HepG2 (cell line): Measurements from ENCODE around the gene BID. TPM values are rescaled to one million over a fixed set of nuclear protein-coding genes. Genes with fewer than 3 reads are reported as not detected.
"Not testable (repeated sequence)": the region's sequence is repeated elsewhere in the genome, so short reads cannot be mapped to it uniquely, and the experiment has no call there.

ENCODE experiments used
- ATAC-seq: fragments of 200-7000 bp; cut with Tn5 transposase; 3 replicates; pipeline ENCODE4 v1.9.1; 2020; ENCODE audit warnings: mild to moderate bottlenecking, moderate library complexity
- BruUV-seq: library from RNA; stranded (reverse); fragments of 400-500 nt; replicated peaks from 2 replicates; lab custom pipeline; 2021; lab: Mats Ljungman, UMichigan
- CTCF ChIA-PET: fragments of 300-600 bp; formaldehyde crosslinking; extraction: SDS; loops from one replicate; lab custom pipeline; 2021; ENCODE audit warnings: low total read pairs, inconsistent platforms, low intra/inter-chr PET ratio; lab: Yijun Ruan, JAX
- POLR2A ChIA-PET: fragments of 350-600 bp; sonication (Branson Sonifier 250); formaldehyde crosslinking; loops from one replicate; lab custom pipeline; 2020; ENCODE audit warnings: antibody characterized with exemption, inconsistent platforms; lab: Yijun Ruan, JAX
- DNase-seq: peaks from one replicate; pipeline ENCODE4 v3.0.0-alpha.2; 2015; ENCODE audit warnings: low spot score
- FAIRE-seq: peaks from 3 replicates; lab custom pipeline; 2011; peaks lifted over from hg19 to GRCh38; lab: Jason Lieb, UNC
- H2AFZ ChIP-seq: one replicate; pipeline ENCODE4 v1.6.1; 2011; ENCODE audit warnings: low read length, inconsistent platforms
- H3K27ac ChIP-seq: fragments of 300-600 bp; 3 replicates; pipeline ENCODE4 v1.8.0; 2011; ENCODE audit warnings: mixed run types, mild to moderate bottlenecking, mixed read lengths, low read length, inconsistent platforms; ENCODE audit not compliant: insufficient read depth; ENCODE audit errors: extremely low read length
- H3K27me3 ChIP-seq, 2 experiments: fragments of 200-600 bp in 1 of 2; 2 replicates in 1 of 2; 3 replicates in 1 of 2; pipeline versions ENCODE4 v1.6.0 to v1.8.0; 2011; ENCODE audit warnings: low read length in 2 of 2, mild to moderate bottlenecking in 2 of 2, moderate library complexity in 2 of 2, inconsistent platforms in 1 of 2; ENCODE audit not compliant: insufficient read depth in 2 of 2, control insufficient read depth in 1 of 2
- H3K36me3 ChIP-seq, 2 experiments: fragments of 200-600 bp in 1 of 2; replicated peaks in 1 of 2; 2 replicates in 1 of 2; 3 replicates in 1 of 2; pipeline versions ENCODE4 v1.5.1 to v1.8.0; 2011; ENCODE audit warnings: low read length in 2 of 2, inconsistent platforms in 1 of 2; ENCODE audit not compliant: insufficient read depth in 2 of 2, control insufficient read depth in 1 of 2
- H3K4me1 ChIP-seq: 2 replicates; pipeline ENCODE4 v1.5.1; 2012; ENCODE audit warnings: low read length, inconsistent platforms; ENCODE audit not compliant: insufficient read depth
- H3K4me2 ChIP-seq: 2 replicates; pipeline ENCODE4 v1.6.0; 2011; ENCODE audit warnings: low read depth, low read length, inconsistent platforms
- H3K4me3 ChIP-seq, 3 experiments: fragments of 200-600 bp in 1 of 3; sonication (generic), shearing (Covaris generic) in 1 of 3; replicated peaks in 1 of 3; 2 replicates each; pipeline ENCODE4 v1.5.1; 2011 to 2016; ENCODE audit warnings: low read length in 3 of 3, inconsistent platforms in 2 of 3, low read depth in 2 of 3, mild to moderate bottlenecking in 2 of 3, control low read depth in 1 of 3, mixed read lengths in 1 of 3; ENCODE audit not compliant: insufficient read depth in 1 of 3
- H3K79me2 ChIP-seq: one replicate; pipeline ENCODE4 v1.6.1; 2011; ENCODE audit warnings: low read length, inconsistent platforms; ENCODE audit not compliant: insufficient read depth
- H3K9ac ChIP-seq: 2 replicates; pipeline ENCODE4 v1.6.0; 2011; ENCODE audit warnings: mild to moderate bottlenecking, low read depth, low read length, inconsistent platforms; ENCODE audit not compliant: insufficient read depth
- H3K9me3 ChIP-seq: 2 replicates; pipeline ENCODE4 v1.5.1; 2012; ENCODE audit warnings: mild to moderate bottlenecking, low read length
- H4K20me1 ChIP-seq: 2 replicates; pipeline ENCODE4 v1.6.0; 2011; ENCODE audit warnings: inconsistent platforms, mild to moderate bottlenecking, low read length, moderate library complexity; ENCODE audit not compliant: insufficient read depth
- MAZ ChIP-seq, 2 experiments: sonication (generic) in 1 of 2; formaldehyde crosslinking in 1 of 2; IDR thresholded peaks; 2 replicates each; pipeline versions ENCODE4 v1.5.0 to v1.6.1; 2012 to 2020; ENCODE audit warnings: low read depth in 2 of 2, mild to moderate bottlenecking in 2 of 2, borderline replicate concordance in 1 of 2, improper control_type of control experiment in 1 of 2, low read length in 1 of 2, missing genetic modification reagents in 1 of 2, moderate library complexity in 1 of 2
- ZBTB1 ChIP-seq: sonication (generic); formaldehyde crosslinking; IDR thresholded peaks from 2 replicates; pipeline ENCODE4 v1.4.0; 2020; ENCODE audit warnings: missing genetic modification reagents, borderline replicate concordance
- ZFX ChIP-seq: sonication (generic); formaldehyde crosslinking; IDR thresholded peaks from 2 replicates; pipeline ENCODE4 v1.4.0; 2020; ENCODE audit warnings: mild to moderate bottlenecking, low read depth, missing genetic modification reagents, moderate library complexity
- ZNF281 ChIP-seq: sonication (generic); formaldehyde crosslinking; IDR thresholded peaks from 2 replicates; pipeline ENCODE4 v1.4.0; 2020; ENCODE audit warnings: missing genetic modification reagents, borderline replicate concordance
- WGBS: methylation state at CpG from one replicate; pipeline ENCODE4 v1.1.6; 2017; ENCODE audit warnings: low lambda C conversion rate; 5-methylcytosine and 5-hydroxymethylcytosine counted together
- in situ Hi-C: cut with HindIII; loops from 2 replicates; pipeline ENCODE4 v1.10.0; 2017; ENCODE audit warnings: low pct_unique_long_range_greater_than_20kb; ENCODE audit not compliant: extremely low pct_ligation_motif_present
- intact Hi-C: fragments of 100-400 bp; cut with micrococcal nuclease; formaldehyde crosslinking; loops from one replicate; pipeline ENCODE4 v1.10.0; 2022; ENCODE audit not compliant: unreplicated experiment
- polyA plus RNA-seq, 8 experiments: library from polyadenylated mRNA; depleted of rRNA in 3 of 8; stranded (reverse) in 7 of 8; unstranded in 1 of 8; fragments of >200 nt; fragmentation: Illumina TruSeq in 4 of 8; extraction: Trizol in 4 of 8; gene quantifications; 2 replicates each; pipeline versions ENCODE4 v1.2.1 to v1.2.3, GENCODE V29; 2011 to 2016; ENCODE audit warnings: low read depth in 4 of 8, missing spikeins in 1 of 8, mixed read lengths in 1 of 8; ENCODE audit not compliant: insufficient read depth in 1 of 8
- total RNA-seq, 5 experiments: library from RNA; depleted of rRNA; stranded (reverse); fragments of >200 nt; fragmentation: Illumina TruSeq; extraction: Trizol; gene quantifications; 2 replicates each; pipeline ENCODE4 v1.2.3, GENCODE V29; 2016; ENCODE audit warnings: low read depth in 1 of 5

Gene BID
- total and polyA plus RNA-seq, 2 of the 13 experiments (the other 11 are each of a cell fraction or from before 2014, with no cell fraction given) = 35.3 to 51.7 TPM

- 93% methylated on average over 10 of the region's 10 CpGs for WGBS
- BruUV-seq, intact Hi-C loops, H2AFZ ChIP-seq, H3K9me3 ChIP-seq, DNase-seq, ATAC-seq, H3K4me2 ChIP-seq, H3K4me3 ChIP-seq, H3K9ac ChIP-seq, H3K27ac ChIP-seq, H3K4me1 ChIP-seq, CTCF ChIA-PET, H3K79me2 ChIP-seq, FAIRE-seq, H4K20me1 ChIP-seq, H3K27me3 ChIP-seq, POLR2A ChIA-PET: not testable (repeated sequence)
- H3K36me3 ChIP-seq = peaks cover 4 to 14% of the 10 kb centered on the region in 2 experiments; a peak in 4 of 5 replicates
- in situ Hi-C loops = loop anchor here (5.0 kb wide), 1 partner anchor 35 kb away; no protein-coding TSS in a partner anchor
Observed at GRCh38 chr22:17697196-17697595, 77.1 kb downstream of the BID start.

GRCh38 chr22:17695986-17696385 is 78.3 kb downstream of the BID start:
- no peak overlapping the region for H3K4me2 ChIP-seq
- 93% methylated on average over 5 of the region's 5 CpGs for WGBS
- intact Hi-C loops = no loop called here
- ATAC-seq (no peak), FAIRE-seq (peak; percentile 42), DNase-seq (no peak)
- ChIA-PET CTCF (no interaction called here), POLR2A (no interaction called here)
- H4K20me1 ChIP-seq = no peaks in the 10 kb centered on the region
- no peak overlapping the region for H2AFZ ChIP-seq
- in situ Hi-C loops = loop anchor here (5.0 kb wide), 1 partner anchor 34 kb away; no protein-coding TSS in a partner anchor
- H3K36me3 ChIP-seq = peaks cover 4 to 14% of the 10 kb centered on the region in 2 experiments; a peak in 4 of 5 replicates
- no peaks in the 10 kb centered on the region for H3K27me3 ChIP-seq
- TF ChIP-seq ZNF281 = no peak
- no peak for TF ChIP-seq MAZ (IDR thresholded peaks at IDR 0.05; ENCODE audit: borderline replicate concordance, low read depth, low read length)
- TF ChIP-seq MAZ (CRISPR knock-in tag; IDR thresholded peaks at IDR 0.05; ENCODE audit: low read depth) = no peak
- TF ChIP-seq ZBTB1 (CRISPR knock-in tag) = no peak
- no peak for TF ChIP-seq ZFX
- H3K4me3 ChIP-seq = no peak overlapping the region
- no peak overlapping the region for H3K27ac ChIP-seq
- no peak overlapping the region for H3K9ac ChIP-seq
- H3K79me2 ChIP-seq = no peaks in the 10 kb centered on the region
- no TSS peak for BruUV-seq
- H3K4me1 ChIP-seq = no peaks in the 10 kb centered on the region
- H3K9me3 ChIP-seq = no peaks in the 10 kb centered on the region
